Kidney glomerular epithelial cell (primary cell): Measurements from ENCODE around the gene ATG5.

Source experiments
- DNase-seq: peaks from one replicate; lab custom pipeline; 2025; lab: John Stamatoyannopoulos, UW

Gene ATG5

DNA sequence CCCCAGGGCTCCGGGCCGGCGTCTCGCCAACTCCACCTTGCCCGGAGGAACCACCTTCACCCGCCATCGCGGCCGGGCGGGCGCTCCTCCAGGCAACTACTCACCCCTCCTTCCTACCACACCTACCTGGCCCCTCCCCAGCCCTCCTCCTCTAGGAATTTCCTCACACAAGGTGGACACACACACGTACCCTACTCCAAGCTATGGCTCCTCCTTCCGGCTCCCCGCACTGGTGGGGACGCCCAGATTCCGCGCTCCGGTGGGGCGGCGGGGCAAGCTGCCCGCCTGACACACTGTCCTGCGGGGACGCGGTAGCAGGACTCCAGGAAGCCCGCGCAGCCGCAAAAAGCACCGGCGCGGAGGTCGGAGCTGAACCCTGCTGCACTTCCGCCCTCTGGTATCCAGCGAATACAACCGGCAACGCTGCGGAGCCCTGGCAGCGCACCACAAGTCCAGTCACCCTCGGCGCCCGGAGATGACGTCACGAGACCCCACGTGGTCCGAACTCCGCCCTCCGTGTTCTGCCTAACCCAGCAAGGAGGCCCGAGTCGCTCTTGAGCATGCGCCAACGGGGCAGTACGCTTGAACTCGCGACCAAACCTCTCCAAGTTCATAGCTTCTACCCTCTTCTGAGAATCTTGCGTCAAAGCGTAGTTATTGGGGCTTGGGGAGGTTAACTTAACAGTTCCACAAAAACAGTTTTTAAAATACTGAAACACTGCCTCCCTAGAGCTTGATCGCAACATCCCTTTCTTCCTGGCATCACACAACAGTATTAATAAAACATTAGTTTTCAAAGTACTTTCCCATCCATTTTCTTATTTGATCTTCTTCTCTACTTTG, at the start of gene ATG5:
Gene ATG5 (minus strand): TSS at position 425 of the 843 bp plus-strand sequence. CDS start 9,552 bp downstream, outside the sequence.
- DNase-seq = peak; percentile 97

DNA sequence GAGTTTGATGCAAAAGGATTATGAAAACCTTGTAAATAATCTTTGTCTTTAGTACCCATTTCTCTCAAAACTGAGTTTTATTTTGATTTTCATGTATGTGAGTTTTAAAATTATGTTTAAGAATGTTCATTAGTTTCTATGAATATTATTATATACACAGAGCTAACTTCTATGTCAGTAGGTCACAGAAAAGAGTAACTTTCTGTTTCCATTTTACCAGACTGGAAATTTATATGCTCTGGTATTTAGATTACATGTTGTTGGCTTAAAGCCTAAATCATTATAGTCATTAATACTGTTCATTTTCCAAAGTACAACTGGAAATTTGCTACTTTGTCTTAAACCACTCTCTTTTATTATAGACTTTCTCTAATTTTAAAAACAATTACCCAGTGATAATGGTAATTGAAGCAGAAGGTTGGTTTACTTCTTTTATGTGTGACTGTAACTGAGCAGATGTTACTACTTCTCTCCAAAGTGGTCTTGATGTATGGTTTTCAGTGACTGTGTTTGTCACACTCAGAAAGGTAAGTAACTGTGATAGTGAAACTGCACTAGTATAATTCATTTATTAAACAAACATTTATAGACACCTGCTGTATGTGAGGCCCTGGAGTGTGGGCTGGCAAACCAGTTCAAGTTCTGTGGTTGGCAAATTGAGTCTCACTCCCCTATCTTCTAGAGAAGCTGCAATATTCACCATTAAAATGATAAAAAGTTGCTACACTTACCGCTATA, 48.1 kb upstream of the ATG5 start:
- no peak for DNase-seq

DNA sequence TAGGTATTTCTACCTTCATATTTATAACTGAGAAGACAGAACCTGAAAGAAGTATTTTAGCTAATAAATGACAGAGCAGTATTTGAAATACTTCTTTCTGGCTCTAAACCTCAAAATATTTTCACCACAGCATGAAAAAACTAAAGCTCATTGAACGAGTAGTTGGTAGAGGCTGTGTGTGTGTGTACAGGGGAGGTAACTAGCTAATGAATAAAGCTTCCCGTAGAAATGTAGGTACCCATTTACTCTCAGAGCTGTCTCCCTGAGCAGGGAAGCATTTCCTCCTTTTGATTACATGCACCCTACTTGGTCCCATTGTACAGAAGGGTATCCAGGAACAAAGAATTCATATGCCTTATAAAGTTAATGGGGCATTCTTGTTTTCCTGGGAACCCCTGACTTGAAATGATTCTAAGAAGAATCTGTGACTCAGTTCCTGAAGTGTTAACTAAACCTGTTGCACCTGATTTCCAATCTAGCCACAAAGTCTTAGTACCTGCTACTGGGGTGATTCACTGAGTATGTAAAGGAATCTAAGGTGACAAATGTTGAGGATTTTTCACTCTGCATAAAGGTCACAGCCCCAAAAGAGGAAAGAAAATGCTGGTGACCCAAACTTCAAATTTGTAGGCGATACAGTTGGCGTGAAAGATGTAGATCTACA, 47.4 kb upstream of the ATG5 start:
- DNase-seq = no peak

DNA sequence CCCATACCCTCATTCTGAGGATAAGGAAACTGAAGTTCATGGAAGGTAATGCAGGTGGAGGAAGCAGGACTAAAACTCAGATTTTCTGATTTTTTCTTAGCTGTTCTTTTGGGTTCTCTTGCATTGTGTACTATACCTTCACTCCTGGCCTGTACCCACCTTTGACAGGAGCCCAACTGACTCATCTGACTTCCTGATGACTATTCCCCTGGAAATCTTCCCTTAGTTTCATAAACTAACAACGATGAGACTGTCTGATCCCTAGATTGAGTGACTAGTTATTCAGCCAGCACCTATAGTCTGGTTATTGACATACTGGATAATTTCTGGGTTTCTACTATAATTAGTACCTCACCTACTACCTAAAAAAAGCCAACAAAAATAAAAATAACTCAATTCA, 45.1 kb upstream of the ATG5 start:
- peak; percentile 32 for DNase-seq

DNA sequence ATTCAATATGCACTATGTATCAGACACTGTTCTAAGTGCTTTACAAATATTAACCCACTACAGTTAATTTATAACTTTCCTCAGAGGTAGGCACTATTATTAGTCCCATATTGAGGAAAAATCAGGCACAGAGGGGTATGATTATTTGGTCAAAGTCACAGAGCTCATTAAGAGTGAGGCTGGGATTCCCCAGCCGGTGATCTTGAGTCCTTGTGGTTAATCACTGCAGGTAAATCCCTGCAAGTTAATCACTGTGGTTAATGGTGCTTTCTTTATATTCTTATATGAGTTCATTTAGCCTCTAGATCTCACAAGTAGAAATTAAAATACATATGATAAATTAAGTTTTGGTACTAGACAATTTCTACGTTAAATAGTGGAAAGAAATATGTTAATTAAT, 44.2 kb upstream of the ATG5 start:
- no peak for DNase-seq

DNA sequence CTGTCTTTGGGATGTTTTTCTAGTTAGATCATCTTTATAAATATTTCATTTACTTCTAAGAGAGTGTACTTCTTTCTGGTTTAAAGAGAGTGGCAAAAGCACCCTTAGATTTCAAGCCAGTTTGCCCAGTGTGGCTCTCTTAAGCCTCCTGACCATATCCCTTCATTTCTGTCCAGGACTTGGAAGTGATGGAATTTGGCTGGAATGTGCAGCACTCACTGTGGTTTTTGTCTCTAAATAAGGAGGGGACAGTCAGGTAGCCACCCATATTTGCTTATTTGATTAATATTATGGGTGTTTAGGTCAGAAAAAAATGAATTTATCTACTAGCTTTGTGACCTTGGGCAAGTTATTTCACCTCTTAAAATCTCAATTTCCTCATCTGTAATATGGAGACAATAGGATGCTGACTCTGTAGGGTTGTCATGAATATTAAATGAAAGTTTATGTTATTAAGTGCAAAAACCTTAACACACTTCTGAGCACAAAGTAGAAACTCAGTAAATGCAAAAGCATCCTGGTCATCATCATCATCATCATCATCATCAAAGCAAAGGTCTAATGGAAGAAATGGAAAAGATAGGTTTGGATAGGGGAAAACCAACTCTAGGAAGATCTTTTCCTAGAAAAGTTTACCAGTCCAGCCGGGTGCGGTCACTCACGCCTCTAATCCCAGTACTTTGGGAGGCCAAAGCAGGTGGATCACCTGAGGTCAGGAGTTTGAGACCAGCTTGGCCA, 38.0 kb upstream of the ATG5 start:
- DNase-seq = no peak

DNA sequence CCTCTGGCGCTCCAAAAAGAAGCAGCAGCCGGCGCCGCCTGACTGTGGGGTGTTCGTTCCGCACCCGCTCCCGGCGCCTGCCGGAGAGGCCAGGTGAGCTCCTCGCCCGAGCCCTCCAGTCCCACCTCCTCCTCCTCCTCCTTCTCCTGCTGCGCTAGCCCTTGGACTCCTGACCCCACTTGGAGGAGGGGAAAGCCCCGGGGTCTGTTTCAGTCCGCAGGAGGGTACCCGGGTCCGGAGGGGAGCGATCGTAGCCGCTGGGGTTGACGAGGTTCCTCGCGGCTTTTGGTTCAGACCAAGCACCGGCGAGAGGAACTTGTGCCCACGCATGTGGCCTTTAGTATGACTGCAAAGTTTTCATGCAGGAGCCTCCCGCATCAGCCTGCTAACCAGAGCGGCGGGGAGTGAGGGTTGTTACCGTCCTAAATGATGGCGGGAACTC, 35.5 kb upstream of the ATG5 start:
- DNase-seq = no peak

DNA sequence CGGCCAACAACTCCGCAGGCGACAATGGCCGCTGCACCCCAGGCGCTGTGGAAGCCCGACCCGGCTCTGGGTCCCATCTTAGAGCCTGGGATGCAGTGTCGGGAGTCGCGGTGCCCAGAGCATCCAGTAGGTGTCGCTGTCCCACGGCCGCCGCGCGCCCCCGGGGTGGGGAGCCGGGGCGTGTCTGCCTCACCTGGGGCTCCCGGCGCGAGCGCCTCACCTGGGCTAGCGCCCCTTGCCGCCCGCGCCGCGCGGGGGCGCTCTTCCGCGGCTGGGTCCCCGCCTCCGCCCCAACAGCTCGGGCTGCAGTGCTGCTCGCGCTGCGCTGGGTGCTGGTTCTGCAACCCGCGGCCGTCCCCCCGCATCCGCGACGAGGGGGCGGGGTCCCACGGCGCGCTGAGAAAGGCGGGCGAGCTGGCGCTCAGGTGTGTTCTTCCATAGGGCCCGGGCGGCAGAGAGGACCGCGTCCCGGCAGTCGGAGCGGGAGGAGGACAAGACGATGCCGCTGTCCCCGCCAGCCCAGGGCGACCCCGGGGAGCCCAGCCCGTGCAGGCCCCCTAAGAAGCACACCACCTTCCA, 34.9 kb upstream of the ATG5 start, which contains the start of gene CRYBG1:
Gene CRYBG1 (plus strand): TSS at position 308 of the 579 bp plus-strand sequence. CDS start 192 bp downstream, at position 500.
- DNase-seq = no peak

DNA sequence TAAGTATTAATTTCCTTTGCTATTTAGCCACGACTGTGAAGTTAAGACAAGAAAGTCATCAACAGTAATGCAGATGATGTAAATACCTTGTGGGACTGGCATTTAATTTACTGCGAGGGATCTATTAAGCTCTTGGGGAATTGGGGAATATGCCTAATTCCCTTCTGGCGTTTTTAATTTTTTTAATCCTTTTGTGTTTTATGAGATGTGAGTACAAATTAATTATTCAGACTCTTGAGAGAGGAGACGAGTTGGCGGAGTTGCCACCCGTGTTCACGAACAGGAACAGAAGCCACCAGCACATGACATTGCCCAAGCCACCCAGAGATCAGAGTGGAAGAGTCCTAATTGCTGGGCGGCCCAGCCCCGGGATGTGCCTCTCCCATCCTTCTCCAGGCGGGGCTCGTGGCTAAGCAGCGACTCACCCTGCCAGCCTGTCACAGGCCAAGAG, 34.4 kb upstream of the ATG5 start:
- no peak for DNase-seq

DNA sequence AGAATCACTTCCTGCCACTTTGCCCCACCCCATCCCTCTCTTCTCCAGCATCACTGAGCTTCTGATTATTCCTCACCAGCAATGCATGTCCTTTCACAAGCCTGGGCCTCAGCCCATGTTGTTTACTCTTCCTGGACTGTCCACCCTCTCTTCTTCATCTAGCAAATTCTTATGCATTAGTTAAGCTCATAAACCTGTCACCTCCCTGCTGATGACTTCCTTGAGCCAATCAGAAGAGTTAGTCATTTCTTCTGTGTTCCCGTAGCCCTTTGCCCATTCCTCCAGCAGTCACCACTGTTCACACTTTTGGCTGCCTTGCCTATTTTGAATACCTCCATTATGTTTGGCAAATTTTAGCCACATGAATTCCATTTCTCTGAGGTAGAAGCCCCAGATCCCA, 30.8 kb upstream of the ATG5 start:
- DNase-seq = no peak

DNA sequence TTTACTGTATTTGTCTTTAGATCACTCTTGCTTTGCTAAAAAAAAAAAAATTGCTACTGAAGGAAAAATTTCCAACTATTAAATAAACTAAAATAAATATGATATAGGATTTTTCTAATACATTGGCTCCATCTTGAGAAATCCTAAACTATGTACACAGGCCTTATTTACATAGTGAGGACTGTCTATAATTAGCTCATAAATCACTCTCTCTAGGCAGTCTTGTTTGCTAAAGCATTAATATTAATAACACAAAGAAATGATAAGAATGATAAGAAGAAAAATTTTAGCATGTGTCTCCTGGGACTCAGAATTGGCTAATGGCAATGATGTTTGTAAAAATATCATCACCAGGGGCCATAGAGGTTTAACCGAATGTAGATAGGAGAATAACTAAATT, 21.7 kb upstream of the ATG5 start:
- no peak for DNase-seq

DNA sequence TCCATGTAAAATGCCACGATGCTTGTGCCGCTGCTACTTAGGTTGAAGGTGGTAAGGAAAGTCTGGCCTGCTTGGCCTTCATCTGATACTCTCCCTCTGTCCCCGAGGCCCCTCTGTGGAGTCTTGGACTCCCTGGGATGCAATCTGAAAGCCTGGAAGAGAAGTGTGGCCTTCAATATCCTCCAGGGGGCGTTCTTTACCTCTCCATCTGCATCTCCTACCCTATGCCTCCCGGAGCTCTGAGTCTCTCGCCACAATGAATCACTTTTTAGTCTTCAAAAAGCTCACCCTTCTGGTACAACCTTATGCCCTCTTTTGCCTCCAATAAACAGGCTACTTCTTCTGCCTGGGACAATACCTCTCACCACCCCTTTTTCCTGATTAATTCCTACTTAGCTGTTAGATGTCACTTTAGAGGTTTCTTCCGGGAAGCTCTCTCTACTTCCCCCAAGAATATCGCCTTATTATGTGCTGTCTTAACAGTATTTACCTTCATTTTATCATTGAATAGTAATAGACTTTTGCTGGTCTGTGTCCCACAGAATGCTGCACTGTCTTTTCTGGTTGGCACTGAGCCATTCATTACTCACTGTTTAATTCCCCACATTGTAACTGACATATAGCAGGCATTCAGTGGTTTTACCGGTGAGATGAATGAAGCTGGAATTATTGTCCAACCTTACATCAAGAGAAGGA, 13.9 kb upstream of the ATG5 start:
- peak; percentile 92 for DNase-seq

DNA sequence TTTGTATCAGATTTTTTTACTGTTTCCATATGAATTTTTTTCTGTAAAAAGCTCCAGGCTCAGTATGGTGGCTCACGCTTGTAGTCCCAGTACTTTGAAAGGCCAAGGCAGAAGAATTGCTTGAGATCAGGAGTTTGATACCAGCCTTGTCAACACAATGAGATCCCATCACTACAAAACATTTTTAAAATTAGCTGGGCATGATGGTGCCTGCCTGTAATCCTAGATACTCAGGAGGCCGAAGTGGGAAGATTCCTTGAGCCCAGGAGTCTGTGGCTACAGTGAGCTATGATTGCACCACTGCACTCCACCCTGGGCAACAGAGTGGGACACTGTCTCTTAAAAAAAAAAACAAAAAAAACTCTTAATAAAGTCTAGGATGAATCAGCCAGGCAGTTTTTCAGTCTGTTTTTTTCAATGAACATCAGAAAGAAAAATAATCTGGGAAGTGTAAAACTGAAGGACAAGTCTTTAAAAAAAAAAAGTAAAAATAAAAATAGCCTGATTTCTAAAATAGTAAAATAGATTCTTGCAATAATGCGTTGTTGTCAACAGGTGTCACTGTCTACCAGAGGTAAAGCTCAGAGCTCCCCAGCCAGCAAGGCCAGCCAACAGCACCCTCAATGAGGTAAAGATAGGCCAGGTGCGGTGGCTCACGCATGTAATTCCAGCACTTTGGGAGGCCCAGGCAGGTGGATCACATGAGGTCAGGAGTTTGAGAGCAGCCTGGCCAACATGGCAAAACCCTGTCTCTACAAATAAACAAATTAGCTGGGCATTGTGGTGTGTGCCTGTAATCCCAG, 9.3 kb upstream of the ATG5 start:
- DNase-seq = peak; percentile 31

DNA sequence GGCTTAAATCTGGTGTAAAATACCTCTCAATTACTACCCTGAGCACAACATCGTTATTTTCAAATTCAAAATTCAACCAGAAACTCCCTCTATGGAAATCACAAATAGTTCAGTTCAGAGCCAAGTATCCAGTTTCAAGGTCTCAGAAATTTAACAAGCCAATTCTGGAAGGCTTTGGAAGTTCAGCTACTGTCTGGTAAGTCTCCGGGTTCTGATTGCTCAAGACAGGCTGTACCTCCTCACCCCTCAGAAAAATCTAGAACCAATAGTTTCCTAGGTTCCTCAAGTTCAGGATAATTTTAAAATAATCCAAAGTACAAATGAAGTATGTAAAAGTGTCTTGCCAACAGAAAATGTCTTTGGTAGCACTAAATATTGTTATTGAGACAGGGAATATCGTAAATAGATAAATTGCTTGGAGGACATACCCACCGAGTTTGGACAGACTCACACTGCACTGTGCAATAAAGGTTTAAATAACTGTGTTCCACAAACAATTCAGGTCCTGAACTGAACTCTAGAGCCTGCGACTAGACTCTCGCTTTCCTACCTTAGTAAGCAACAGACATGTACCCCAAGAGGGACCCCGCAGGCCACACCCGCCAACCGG, 729 bp downstream of the ATG5 start:
- DNase-seq = peak; percentile 27

DNA sequence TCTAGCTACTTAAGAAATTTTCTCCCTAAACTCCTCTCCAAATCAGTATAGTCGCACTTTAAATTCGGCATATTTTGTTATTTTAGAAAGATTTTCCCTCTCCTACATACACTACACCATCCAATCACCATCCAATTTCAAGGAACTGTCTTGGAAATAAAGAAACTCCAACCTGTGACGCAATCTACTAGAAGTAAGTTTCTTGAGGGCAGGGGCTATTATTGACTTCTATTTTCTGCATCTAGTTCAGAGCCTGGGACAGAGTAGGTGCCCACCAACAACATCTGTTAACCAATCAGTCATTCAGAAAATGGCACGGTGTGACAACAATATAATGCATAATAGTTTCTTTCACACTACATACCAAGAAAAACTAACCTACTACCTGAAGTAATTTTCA, 3.6 kb downstream of the ATG5 start:
- no peak for DNase-seq

DNA sequence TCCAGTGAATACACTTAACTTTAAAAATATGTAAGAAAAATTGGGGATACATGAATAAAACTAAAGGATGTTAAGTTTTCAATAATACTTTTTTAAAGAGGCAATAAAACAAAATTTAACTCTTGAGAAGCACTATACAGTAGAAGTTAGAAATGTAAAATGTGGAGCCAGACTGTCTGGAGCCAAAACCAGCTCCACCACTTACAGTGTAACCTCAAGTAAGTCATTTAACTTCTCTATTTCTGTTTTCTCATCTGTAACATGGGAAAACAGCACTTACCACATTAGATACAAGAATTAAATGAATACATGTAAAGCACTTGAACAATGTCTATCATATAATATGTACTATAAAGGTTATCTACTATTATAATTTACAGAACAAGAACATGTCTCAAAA, 6.7 kb downstream of the ATG5 start:
- no peak for DNase-seq

DNA sequence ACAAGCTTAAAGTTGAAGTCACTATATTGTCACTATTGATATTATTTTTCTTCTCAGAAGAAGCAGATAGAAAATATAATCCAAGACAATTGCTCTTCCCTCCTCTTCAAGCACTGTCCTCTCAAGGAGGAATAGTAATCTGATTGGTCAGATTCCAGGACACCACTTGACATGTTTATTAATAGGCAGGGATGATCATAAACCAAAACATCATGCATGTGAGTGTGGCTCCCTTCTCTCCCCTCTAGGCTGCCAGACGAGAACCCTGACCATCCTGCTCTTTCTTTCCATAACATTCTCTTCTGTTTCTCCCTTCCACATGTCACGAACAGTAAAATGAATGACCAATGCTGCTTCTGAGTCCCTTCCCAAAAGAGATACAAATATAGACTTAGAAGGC, 7.5 kb downstream of the ATG5 start:
- DNase-seq = no peak

DNA sequence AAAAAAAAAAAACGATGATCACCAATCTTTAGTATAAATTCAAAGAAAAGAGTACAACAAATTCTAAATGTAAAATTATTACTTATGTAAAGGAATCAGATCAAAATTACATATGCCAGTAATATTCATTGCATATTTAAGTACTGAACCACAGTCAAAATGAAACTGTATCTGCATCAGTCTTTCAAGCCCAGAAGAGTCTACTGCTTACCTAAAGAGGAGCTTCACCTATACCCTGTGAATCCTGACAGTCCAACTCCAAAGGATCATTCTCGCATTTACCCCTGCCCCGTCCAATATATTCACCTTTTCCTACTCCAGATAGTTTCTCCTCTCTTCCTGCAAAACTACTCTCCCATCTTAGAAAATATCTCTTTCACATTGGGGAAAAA, 9.2 kb downstream of the ATG5 start:
- no peak for DNase-seq

DNA sequence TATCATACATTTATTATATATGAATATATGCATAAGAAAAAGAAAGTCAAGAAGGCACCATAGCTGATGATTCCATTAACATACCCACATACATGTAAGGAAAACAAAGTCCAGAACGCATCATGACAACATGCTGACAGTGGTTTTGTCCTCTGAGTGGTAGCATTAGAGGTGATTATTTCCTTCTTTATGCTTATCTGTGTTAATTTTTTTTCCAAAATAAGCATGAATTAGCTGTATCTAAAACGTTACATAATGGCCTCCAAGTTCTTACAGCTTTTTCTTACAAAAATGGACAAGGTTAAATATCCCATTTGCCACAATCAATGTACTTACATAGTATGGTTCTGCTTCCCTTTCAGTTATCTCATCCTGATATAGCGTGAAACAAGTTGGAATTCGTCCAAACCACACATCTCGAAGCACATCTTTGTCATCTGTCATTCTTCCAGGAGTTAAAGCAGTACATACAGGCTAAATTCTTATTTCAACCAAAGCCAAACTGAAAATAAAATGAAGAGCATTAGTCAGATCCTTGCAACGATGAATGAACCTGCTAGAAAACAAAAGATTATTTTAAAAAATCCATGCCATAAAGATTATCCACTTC, 9.7 kb downstream of the ATG5 start:
- no peak for DNase-seq
